Ovary (tissue), 3 donors: ENCODE results near the gene IGDCC3.

Experiments used
- POLR2A ChIP-seq: fragments of 450-650 bp; IDR thresholded peaks from one replicate; pipeline ENCODE4 v1.6.1; 2017; ENCODE audit warnings: antibody characterized with exemption, mild to moderate bottlenecking, moderate library complexity
- TF ChIP-seq, protein P1 (sequence below), 3 donors: fragments of 450-650 bp in 2 of 3; fragments of 200-600 bp in 1 of 3; IDR thresholded peaks; one replicate each; pipeline versions ENCODE4 v1.5.1 to v1.8.0; 2016 to 2022; ENCODE audit warnings: antibody characterized with exemption in 3 of 3, mild to moderate bottlenecking in 1 of 3
- donor health status: DM: no; HTN: no; CAD: no.

DNA sequence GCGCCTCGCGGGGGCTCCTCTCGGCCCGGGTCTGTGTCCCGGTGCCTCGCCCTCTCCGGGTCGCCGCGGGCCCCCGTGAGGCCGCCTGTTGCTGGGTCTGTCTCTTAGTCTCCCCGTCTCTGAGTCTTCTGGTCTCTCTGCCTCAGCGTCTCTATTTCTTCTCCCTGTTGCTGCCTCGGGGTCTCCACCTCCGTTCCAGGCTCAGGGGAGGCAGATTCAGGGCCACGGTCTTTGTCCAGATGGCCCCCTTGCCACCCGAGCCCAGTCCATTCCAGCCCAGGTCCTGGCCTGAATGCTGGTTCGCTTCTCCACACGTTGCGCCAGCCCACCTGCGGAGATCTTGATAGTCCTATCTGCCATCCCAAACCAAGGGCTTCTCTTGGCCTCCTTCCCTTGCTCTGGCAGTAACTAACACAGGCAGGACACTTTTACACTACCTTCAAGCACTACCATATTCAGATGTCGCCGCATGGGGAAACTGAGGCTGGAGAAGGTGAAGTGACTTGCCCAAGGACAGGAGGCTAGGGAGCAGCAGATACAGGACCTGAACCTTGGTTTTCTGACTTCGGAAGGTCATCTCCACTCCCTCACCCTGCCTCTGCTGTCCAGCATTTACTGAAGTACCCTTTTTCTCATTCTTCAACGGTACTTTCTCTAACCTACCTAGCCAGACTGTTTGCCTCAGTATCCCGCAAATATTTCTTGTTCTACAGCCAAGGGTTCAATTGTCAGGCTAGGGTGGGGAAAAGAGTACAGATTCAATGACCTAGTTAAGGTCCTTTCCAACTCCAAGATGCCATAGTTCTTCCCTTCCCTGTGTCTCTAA lies 45.6 kb upstream of the IGDCC3 start:
- TF ChIP-seq, protein P1, sequence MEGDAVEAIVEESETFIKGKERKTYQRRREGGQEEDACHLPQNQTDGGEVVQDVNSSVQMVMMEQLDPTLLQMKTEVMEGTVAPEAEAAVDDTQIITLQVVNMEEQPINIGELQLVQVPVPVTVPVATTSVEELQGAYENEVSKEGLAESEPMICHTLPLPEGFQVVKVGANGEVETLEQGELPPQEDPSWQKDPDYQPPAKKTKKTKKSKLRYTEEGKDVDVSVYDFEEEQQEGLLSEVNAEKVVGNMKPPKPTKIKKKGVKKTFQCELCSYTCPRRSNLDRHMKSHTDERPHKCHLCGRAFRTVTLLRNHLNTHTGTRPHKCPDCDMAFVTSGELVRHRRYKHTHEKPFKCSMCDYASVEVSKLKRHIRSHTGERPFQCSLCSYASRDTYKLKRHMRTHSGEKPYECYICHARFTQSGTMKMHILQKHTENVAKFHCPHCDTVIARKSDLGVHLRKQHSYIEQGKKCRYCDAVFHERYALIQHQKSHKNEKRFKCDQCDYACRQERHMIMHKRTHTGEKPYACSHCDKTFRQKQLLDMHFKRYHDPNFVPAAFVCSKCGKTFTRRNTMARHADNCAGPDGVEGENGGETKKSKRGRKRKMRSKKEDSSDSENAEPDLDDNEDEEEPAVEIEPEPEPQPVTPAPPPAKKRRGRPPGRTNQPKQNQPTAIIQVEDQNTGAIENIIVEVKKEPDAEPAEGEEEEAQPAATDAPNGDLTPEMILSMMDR (IDR thresholded peaks at IDR 0.05), result no peak
- TF ChIP-seq POLR2A, result no peak
